GM23338 (cell line): Measurements from ENCODE around the gene SLC43A3. TPM values are rescaled to one million over a fixed set of nuclear protein-coding genes. Genes with fewer than 3 reads are reported as not detected.

Source experiments
- ATAC-seq: fragments of 200-7000 bp; cut with Tn5 transposase; 3 replicates; pipeline ENCODE4 v1.9.1; 2020
- DNase-seq: peaks from one replicate; pipeline ENCODE4 v3.0.0-alpha.2; 2015; ENCODE audit warnings: low spot score
- H2AFZ ChIP-seq: fragments of 200-600 bp; sonication (generic); 2 replicates; pipeline ENCODE4 v1.8.0; 2016; ENCODE audit warnings: antibody characterized with exemption, mild to moderate bottlenecking, moderate library complexity
- H3F3A ChIP-seq: fragments of 200-600 bp; sonication (generic); replicated peaks from 2 replicates; pipeline ENCODE4 v1.8.0; 2017; ENCODE audit warnings: antibody characterized with exemption, mixed run types, low read depth
- H3K27ac ChIP-seq: fragments of 200-600 bp; sonication (generic); 2 replicates; pipeline ENCODE4 v1.6.1; 2016; ENCODE audit warnings: low read depth
- H3K27me3 ChIP-seq: fragments of 200-600 bp; sonication (generic); 2 replicates; pipeline ENCODE4 v1.8.0; 2016; ENCODE audit warnings: mild to moderate bottlenecking, mixed run types, moderate library complexity; ENCODE audit not compliant: insufficient read depth
- H3K36me3 ChIP-seq: fragments of 200-600 bp; sonication (generic); 2 replicates; pipeline ENCODE4 v1.8.0; 2016; ENCODE audit warnings: mild to moderate bottlenecking; ENCODE audit not compliant: insufficient read depth
- H3K4me1 ChIP-seq: fragments of 200-600 bp; sonication (generic); 2 replicates; pipeline ENCODE4 v1.8.0; 2016; ENCODE audit warnings: mild to moderate bottlenecking, moderate library complexity; ENCODE audit not compliant: insufficient read depth
- H3K4me2 ChIP-seq: fragments of 200-600 bp; sonication (generic); 2 replicates; pipeline ENCODE4 v1.7.1; 2017; ENCODE audit warnings: mixed run types
- H3K4me3 ChIP-seq: fragments of 200-600 bp; sonication (generic); 2 replicates; pipeline ENCODE4 v1.6.1; 2016; ENCODE audit warnings: mixed run types
- H3K79me2 ChIP-seq: fragments of 200-600 bp; sonication (generic); replicated peaks from 2 replicates; pipeline ENCODE4 v1.8.0; 2017; ENCODE audit warnings: mild to moderate bottlenecking; ENCODE audit not compliant: insufficient read depth
- H3K9me2 ChIP-seq: fragments of 200-600 bp; sonication (generic); 2 replicates; pipeline ENCODE4 v1.8.0; 2017; ENCODE audit not compliant: insufficient read depth
- H4K20me1 ChIP-seq: fragments of 200-600 bp; sonication (generic); replicated peaks from 2 replicates; pipeline ENCODE4 v1.8.0; 2017; ENCODE audit warnings: mild to moderate bottlenecking; ENCODE audit not compliant: insufficient read depth
- H3K27ac Mint-ChIP-seq: 2 replicates; pipeline ENCODE4 v1.8.0; 2020; ENCODE audit warnings: inconsistent platforms, mild to moderate bottlenecking, moderate library complexity, mixed read lengths
- H3K27me3 Mint-ChIP-seq: 3 replicates; pipeline ENCODE4 v1.8.0; 2022; ENCODE audit warnings: low read depth, mild to moderate bottlenecking, moderate library complexity, mixed read lengths, inconsistent platforms; ENCODE audit not compliant: insufficient read depth, poor library complexity
- H3K36me3 Mint-ChIP-seq: 3 replicates; pipeline ENCODE4 v1.8.0; 2021; ENCODE audit warnings: low read depth, mild to moderate bottlenecking, inconsistent platforms, moderate library complexity, mixed read lengths
- H3K4me1 Mint-ChIP-seq: 3 replicates; pipeline ENCODE4 v1.8.0; 2020; ENCODE audit warnings: mild to moderate bottlenecking, inconsistent platforms, mixed read lengths
- H3K4me3 Mint-ChIP-seq: 3 replicates; pipeline ENCODE4 v1.8.0; 2021; ENCODE audit warnings: moderate library complexity, mild to moderate bottlenecking, inconsistent platforms, mixed read lengths
- H3K9me3 Mint-ChIP-seq: 3 replicates; pipeline ENCODE4 v1.8.0; 2020; ENCODE audit warnings: moderate library complexity, mild to moderate bottlenecking, inconsistent platforms, mixed read lengths
- CREB1 ChIP-seq: fragments of 250-450 bp; sonication (Bioruptor Pico); IDR thresholded peaks from 2 replicates; pipeline ENCODE4 v1.5.0; 2020; ENCODE audit warnings: low read depth, mild to moderate bottlenecking, moderate library complexity
- CTCF ChIP-seq, 2 experiments: fragments of 200-600 bp in 1 of 2; sonication (generic) in 1 of 2; conservative IDR thresholded peaks; 2 replicates each; pipeline versions ENCODE4 v1.5.1 to v1.6.1; 2016 to 2017; ENCODE audit warnings: antibody characterized with exemption in 2 of 2, low read depth in 2 of 2, mild to moderate bottlenecking in 2 of 2, moderate library complexity in 1 of 2
- ETS1 ChIP-seq: IDR thresholded peaks from 2 replicates; pipeline ENCODE4 v1.6.1; 2016; ENCODE audit warnings: antibody characterized with exemption
- EZH2 ChIP-seq: fragments of 200-600 bp; sonication (generic); IDR thresholded peaks from one replicate; pipeline ENCODE4 v1.8.0; 2017; ENCODE audit warnings: antibody characterized with exemption, mild to moderate bottlenecking, low read depth; ENCODE audit not compliant: unreplicated experiment
- EZH2phosphoT487 ChIP-seq: fragments of 200-600 bp; sonication (generic); IDR thresholded peaks from one replicate; pipeline ENCODE4 v1.8.1; 2018; ENCODE audit warnings: antibody characterized with exemption; ENCODE audit not compliant: unreplicated experiment
- JUNB ChIP-seq: IDR thresholded peaks from one replicate; pipeline ENCODE4 v1.6.1; 2016; ENCODE audit warnings: antibody characterized with exemption; ENCODE audit not compliant: unreplicated experiment
- NANOG ChIP-seq: IDR thresholded peaks from 2 replicates; pipeline ENCODE4 v1.6.1; 2016; ENCODE audit warnings: antibody characterized with exemption, borderline replicate concordance
- POLR2AphosphoS5 ChIP-seq: IDR thresholded peaks from 2 replicates; pipeline ENCODE4 v1.6.1; 2016; ENCODE audit warnings: antibody characterized with exemption, low read depth
- REST ChIP-seq: IDR thresholded peaks from one replicate; pipeline ENCODE4 v1.6.1; 2018; ENCODE audit warnings: antibody characterized with exemption; ENCODE audit not compliant: unreplicated experiment
- STAT1 ChIP-seq: IDR thresholded peaks from one replicate; pipeline ENCODE4 v1.6.1; 2016; ENCODE audit warnings: antibody characterized with exemption; ENCODE audit not compliant: unreplicated experiment
- ZNF331 ChIP-seq: fragments of 250-450 bp; sonication (Bioruptor Pico); IDR thresholded peaks from 2 replicates; pipeline ENCODE4 v1.5.0; 2020; ENCODE audit warnings: low read depth, mild to moderate bottlenecking, moderate library complexity
- ZNF462 ChIP-seq: fragments of 250-450 bp; sonication (Bioruptor Pico); IDR thresholded peaks from 2 replicates; pipeline ENCODE4 v1.5.0; 2020; ENCODE audit warnings: mild to moderate bottlenecking, moderate library complexity
- polyA plus RNA-seq: library from polyadenylated mRNA; unstranded; fragments of >200 nt; fragmentation: Nextera tagmentation; extraction: Ambion mirVana; gene quantifications from 2 replicates; pipeline ENCODE4 v1.2.1, GENCODE V29; 2016
- total RNA-seq: library from RNA; depleted of rRNA; stranded (reverse); fragments of >200 nt; shearing (Covaris generic); gene quantifications from 2 replicates; pipeline ENCODE4 v1.2.3, GENCODE V29; 2014

The SLC43A3 gene
- total and polyA plus RNA-seq, 2 experiments from 2014 or later, result 14.3 to 24.8 TPM

GRCh38 chr11:57439786-57440185, 12.9 kb upstream of the SLC43A3 start:
- no peaks in the 10 kb centered on the region for H3K27me3 ChIP-seq
- H3K27me3 Mint-ChIP-seq, result peaks cover 2% of the 10 kb centered on the region
- no peak overlapping the region for H3K4me3 ChIP-seq
- no peaks in the 10 kb centered on the region; the same call in 2 of the 3 replicates for H3K9me3 Mint-ChIP-seq
- no peaks in the 10 kb centered on the region for H4K20me1 ChIP-seq
- no peaks in the 10 kb centered on the region for H3K79me2 ChIP-seq
- TF ChIP-seq POLR2AphosphoS5 (no peak), REST (no peak), ZNF462 (CRISPR knock-in tag) (no peak), ZNF331 (no peak), EZH2 (no peak), NANOG (no peak), ETS1 (no peak), EZH2phosphoT487 (no peak), CREB1 (CRISPR knock-in tag) (no peak), STAT1 (no peak), JUNB (no peak), CTCF (conservative IDR thresholded peaks at IDR 0.05; ENCODE audit: low read depth in 2 of 2) (no peak)
- H2AFZ ChIP-seq, result no peak overlapping the region
- DNase-seq (no peak), ATAC-seq (no peak)
- H3K36me3 ChIP-seq, result no peaks in the 10 kb centered on the region
- no peaks in the 10 kb centered on the region for H3K9me2 ChIP-seq
- no peak overlapping the region for H3K27ac ChIP-seq
- H3K27ac Mint-ChIP-seq, result no peak overlapping the region
- H3K4me3 Mint-ChIP-seq, result no peak overlapping the region
- no peaks in the 10 kb centered on the region for H3K36me3 Mint-ChIP-seq
- no peaks in the 10 kb centered on the region for H3K4me1 ChIP-seq
- H3K4me1 Mint-ChIP-seq, result no peaks in the 10 kb centered on the region
- H3F3A ChIP-seq, result no peaks in the 10 kb centered on the region
- no peak overlapping the region for H3K4me2 ChIP-seq
